Measurements from ENCODE around the gene DOCK1. TPM values are rescaled to one million over a fixed set of nuclear protein-coding genes. Genes with fewer than 3 reads are reported as not detected.

Gene DOCK1
- polyA plus RNA-seq, 1 of the 3 experiments (the other 2 are of a cell fraction), result 15.5 TPM

GRCh38 chr10:127405221-127405620 lies 500.0 kb downstream of the DOCK1 start:
- Histone ChIP-seq H4K20me1 (ENCODE audit: insufficient read depth) (no peaks in the 10 kb centered on the region), H3K79me2 (ENCODE audit: insufficient read depth) (no peaks in the 10 kb centered on the region), H3F3A (replicated peaks; ENCODE audit: insufficient read depth) (no peaks in the 10 kb centered on the region), H3K27ac (ENCODE audit: low read depth in 2 of 2, low read length in 1 of 2) (peak overlapping the region in 1 of 2 experiments; percentile 23; a peak in 1 of 4 replicates), H3K9ac (no peak overlapping the region), H3K9me3 (no peaks in the 10 kb centered on the region), H3K36me3 (replicated peaks in 1 of 2; ENCODE audit: control insufficient read depth in 1 of 2, insufficient read depth in 2 of 2, low read length in 1 of 2) (peaks cover 2 to 4% of the 10 kb centered on the region in 2 experiments), H3K4me2 (no peak overlapping the region), H3K27me3 (ENCODE audit: insufficient read depth) (no peaks in the 10 kb centered on the region), H3K4me1 (ENCODE audit: control insufficient read depth in 1 of 2, insufficient read depth in 2 of 2, low read depth in 1 of 2, low read length in 1 of 2) (peaks cover 5 to 10% of the 10 kb centered on the region in 2 experiments; a peak in 1 of 4 replicates), H3K4me3 (ENCODE audit: low read depth in 2 of 2, low read length in 1 of 2) (no peak overlapping the region), H3K9me2 (no peaks in the 10 kb centered on the region), H2AFZ (ENCODE audit: low read depth) (no peak overlapping the region)
- CTCF ChIA-PET, result interaction anchor here (0.6 kb wide), 1 partner anchor 25 kb away, joined by 3 read pairs; no protein-coding TSS in a partner anchor
- no peak for TF ChIP-seq GATA2 (CRISPR knock-in tag; IDR thresholded peaks at IDR 0.05)
- no peak for TF ChIP-seq IRF3 (IDR thresholded peaks at IDR 0.05; ENCODE audit: low read depth, low read length)
- TF ChIP-seq TAF1 (IDR thresholded peaks at IDR 0.05; ENCODE audit: borderline replicate concordance, low read depth, low read length), result no peak
- no peak for TF ChIP-seq POLR2AphosphoS5 (IDR thresholded peaks at IDR 0.05; ENCODE audit: low read depth, low read length)
- TF ChIP-seq FOXM1 (IDR thresholded peaks at IDR 0.05; ENCODE audit: low read depth), result no peak
- TF ChIP-seq, protein P1, sequence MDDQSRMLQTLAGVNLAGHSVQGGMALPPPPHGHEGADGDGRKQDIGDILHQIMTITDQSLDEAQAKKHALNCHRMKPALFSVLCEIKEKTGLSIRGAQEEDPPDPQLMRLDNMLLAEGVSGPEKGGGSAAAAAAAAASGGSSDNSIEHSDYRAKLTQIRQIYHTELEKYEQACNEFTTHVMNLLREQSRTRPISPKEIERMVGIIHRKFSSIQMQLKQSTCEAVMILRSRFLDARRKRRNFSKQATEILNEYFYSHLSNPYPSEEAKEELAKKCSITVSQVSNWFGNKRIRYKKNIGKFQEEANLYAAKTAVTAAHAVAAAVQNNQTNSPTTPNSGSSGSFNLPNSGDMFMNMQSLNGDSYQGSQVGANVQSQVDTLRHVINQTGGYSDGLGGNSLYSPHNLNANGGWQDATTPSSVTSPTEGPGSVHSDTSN (IDR thresholded peaks at IDR 0.05), result no peak
- TF ChIP-seq RFX5 (IDR thresholded peaks at IDR 0.05; ENCODE audit: low read length), result no peak
- TF ChIP-seq MXI1 (IDR thresholded peaks at IDR 0.05; ENCODE audit: low read depth, low read length), result no peak
- no peak for TF ChIP-seq FOSL2 (IDR thresholded peaks at IDR 0.05; ENCODE audit: borderline replicate concordance, low read depth)
- no peak for TF ChIP-seq NFIC (IDR thresholded peaks at IDR 0.05; ENCODE audit: borderline replicate concordance)
- TF ChIP-seq REST (IDR thresholded peaks at IDR 0.05; ENCODE audit: low read depth, low read length), result no peak
- TF ChIP-seq MEF2A (IDR thresholded peaks at IDR 0.05; ENCODE audit: borderline replicate concordance, low read depth), result no peak
- TF ChIP-seq CTCF (IDR thresholded peaks at IDR 0.05), result no peak
- no peak for TF ChIP-seq TEAD4 (IDR thresholded peaks at IDR 0.05; ENCODE audit: borderline replicate concordance, insufficient read depth)
- no peak for TF ChIP-seq SIN3A (IDR thresholded peaks at IDR 0.05; ENCODE audit: borderline replicate concordance, low read depth, low read length)
- POLR2A ChIA-PET, result no interaction called here
- WGBS (ENCODE audit: low lambda C conversion rate), result 92% methylated on average over 4 of the region's 4 CpGs
- no peak for DNase-seq

All from SK-N-SH (cell line).